B cell (primary cell): Measurements from ENCODE around the gene EXOC4.

Source experiments
- EZH2 ChIP-seq: IDR thresholded peaks from 2 replicates; pipeline ENCODE4 v1.6.1; 2012; ENCODE audit warnings: borderline replicate concordance, low read depth, mild to moderate bottlenecking, moderate library complexity, low read length; ENCODE audit not compliant: insufficient read depth, poor library complexity, severe bottlenecking
- TF ChIP-seq, protein P1 (sequence below): fragments of 200-600 bp; IDR thresholded peaks from one replicate; pipeline ENCODE4 v1.8.0; 2022; ENCODE audit warnings: antibody characterized with exemption, mild to moderate bottlenecking

DNA sequence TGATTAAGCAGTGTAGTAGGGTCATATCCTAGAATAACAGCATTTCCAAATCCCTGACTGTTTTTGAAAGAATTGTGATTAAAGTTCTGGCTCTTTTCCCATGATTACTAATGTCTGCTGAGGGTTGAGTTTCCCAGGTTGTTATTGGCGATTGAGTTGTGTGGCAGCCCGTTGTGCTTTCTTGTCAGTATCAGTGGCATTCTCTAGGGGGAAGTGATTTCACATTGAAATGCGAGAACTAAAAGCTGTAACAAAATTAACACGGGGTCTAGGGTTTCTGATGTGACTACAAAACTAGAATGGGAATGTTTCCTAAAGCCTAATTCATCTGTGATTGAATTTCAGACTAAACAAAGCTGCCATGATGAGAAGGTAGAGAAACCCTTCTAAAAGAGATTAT lies 349.4 kb downstream of the EXOC4 start:
- TF ChIP-seq, protein P1, sequence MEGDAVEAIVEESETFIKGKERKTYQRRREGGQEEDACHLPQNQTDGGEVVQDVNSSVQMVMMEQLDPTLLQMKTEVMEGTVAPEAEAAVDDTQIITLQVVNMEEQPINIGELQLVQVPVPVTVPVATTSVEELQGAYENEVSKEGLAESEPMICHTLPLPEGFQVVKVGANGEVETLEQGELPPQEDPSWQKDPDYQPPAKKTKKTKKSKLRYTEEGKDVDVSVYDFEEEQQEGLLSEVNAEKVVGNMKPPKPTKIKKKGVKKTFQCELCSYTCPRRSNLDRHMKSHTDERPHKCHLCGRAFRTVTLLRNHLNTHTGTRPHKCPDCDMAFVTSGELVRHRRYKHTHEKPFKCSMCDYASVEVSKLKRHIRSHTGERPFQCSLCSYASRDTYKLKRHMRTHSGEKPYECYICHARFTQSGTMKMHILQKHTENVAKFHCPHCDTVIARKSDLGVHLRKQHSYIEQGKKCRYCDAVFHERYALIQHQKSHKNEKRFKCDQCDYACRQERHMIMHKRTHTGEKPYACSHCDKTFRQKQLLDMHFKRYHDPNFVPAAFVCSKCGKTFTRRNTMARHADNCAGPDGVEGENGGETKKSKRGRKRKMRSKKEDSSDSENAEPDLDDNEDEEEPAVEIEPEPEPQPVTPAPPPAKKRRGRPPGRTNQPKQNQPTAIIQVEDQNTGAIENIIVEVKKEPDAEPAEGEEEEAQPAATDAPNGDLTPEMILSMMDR = no peak
- TF ChIP-seq EZH2 = no peak
